OCI-LY7 (cell line): ENCODE data around the gene TSPOAP1. TPM values are rescaled to one million over a fixed set of nuclear protein-coding genes. Genes with fewer than 3 reads are reported as not detected.

Experiments used
- BruUV-seq: library from RNA; stranded (reverse); fragments of 400-500 nt; replicated peaks from 2 replicates; lab custom pipeline; 2021; lab: Mats Ljungman, UMichigan
- CTCF ChIA-PET: fragments of 300-600 bp; sonication (Branson Sonifier 250); formaldehyde crosslinking; loops from one replicate; lab custom pipeline; 2022; ENCODE audit warnings: antibody characterized with exemption; ENCODE audit not compliant: unreplicated experiment; lab: Charles Lee
- POLR2A ChIA-PET: fragments of 300-600 bp; sonication (Branson Sonifier 250); formaldehyde crosslinking; loops from one replicate; lab custom pipeline; 2022; ENCODE audit warnings: antibody characterized with exemption; lab: Charles Lee
- DNase-seq: peaks from one replicate; pipeline ENCODE4 v3.0.0-alpha.2; 2015; ENCODE audit warnings: low spot score
- H2AFZ ChIP-seq: fragments of 200-600 bp; sonication (generic), shearing (Covaris generic); 2 replicates; pipeline ENCODE4 v1.6.1; 2014; ENCODE audit warnings: mild to moderate bottlenecking, antibody characterized with exemption, low read length, moderate library complexity
- H3K27ac ChIP-seq: fragments of 200-600 bp; sonication (generic); 2 replicates; pipeline ENCODE4 v1.5.1; 2014; ENCODE audit warnings: mixed run types, low read depth, mild to moderate bottlenecking, moderate library complexity, low read length, inconsistent platforms; ENCODE audit not compliant: poor library complexity, severe bottlenecking
- H3K36me3 ChIP-seq: fragments of 200-600 bp; sonication (generic); 2 replicates; pipeline ENCODE4 v1.6.1; 2014; ENCODE audit warnings: mild to moderate bottlenecking, antibody characterized with exemption, low read length, moderate library complexity, mixed read lengths; ENCODE audit not compliant: insufficient read depth
- H3K4me1 ChIP-seq: fragments of 200-600 bp; sonication (generic); 2 replicates; pipeline ENCODE4 v1.5.1; 2014; ENCODE audit warnings: mild to moderate bottlenecking, low read length; ENCODE audit not compliant: insufficient read depth, poor library complexity, severe bottlenecking
- H3K4me2 ChIP-seq: fragments of 200-600 bp; sonication (generic); 2 replicates; pipeline ENCODE4 v1.6.1; 2014; ENCODE audit warnings: mild to moderate bottlenecking, low read length
- H3K4me3 ChIP-seq: fragments of 200-600 bp; sonication (generic); 2 replicates; pipeline ENCODE4 v1.5.1; 2014; ENCODE audit warnings: mild to moderate bottlenecking, low read depth, low read length; ENCODE audit not compliant: poor library complexity, severe bottlenecking
- H3K79me2 ChIP-seq: fragments of 200-600 bp; sonication (generic); 2 replicates; pipeline ENCODE4 v1.6.1; 2016; ENCODE audit warnings: low read depth, mild to moderate bottlenecking, low read length, moderate library complexity, mixed read lengths; ENCODE audit not compliant: insufficient read depth
- H3K9me2 ChIP-seq: fragments of 200-600 bp; sonication (generic); 2 replicates; pipeline ENCODE4 v1.6.1; 2016; ENCODE audit warnings: mild to moderate bottlenecking, low read length, mixed read lengths; ENCODE audit not compliant: insufficient read depth
- H3K9me3 ChIP-seq: fragments of 200-600 bp; sonication (generic); 2 replicates; pipeline ENCODE4 v1.6.1; 2014; ENCODE audit warnings: mild to moderate bottlenecking, mixed run types, low read length, mixed read lengths
- H4K20me1 ChIP-seq: fragments of 200-600 bp; sonication (generic); 2 replicates; pipeline ENCODE4 v1.6.1; 2014; ENCODE audit warnings: mild to moderate bottlenecking, antibody characterized with exemption, low read length, moderate library complexity, mixed read lengths; ENCODE audit not compliant: insufficient read depth
- EZH2phosphoT487 ChIP-seq: fragments of 200-600 bp; sonication (generic); IDR thresholded peaks from 2 replicates; pipeline ENCODE4 v1.6.1; 2018; ENCODE audit warnings: low read depth, borderline replicate concordance, mild to moderate bottlenecking, mixed run types, antibody characterized with exemption, low read length, moderate library complexity, mixed read lengths
- intact Hi-C: fragments of 100-400 bp; cut with micrococcal nuclease; formaldehyde crosslinking; loops from one replicate; pipeline ENCODE4 v1.10.0; 2022; ENCODE audit not compliant: unreplicated experiment
- total RNA-seq, 2 experiments: library from RNA; depleted of rRNA in 1 of 2; stranded (reverse); fragments of >200 nt in 1 of 2; shearing (Covaris generic) in 1 of 2; gene quantifications; 2 replicates each; pipeline ENCODE4 v1.2.3, GENCODE V29; 2014 to 2022
- TF ChIP-seq, protein P1 (sequence below): fragments of 200-600 bp; sonication (generic); conservative IDR thresholded peaks from 2 replicates; pipeline ENCODE4 v1.5.1; 2014; ENCODE audit warnings: mild to moderate bottlenecking, antibody characterized with exemption, low read length, moderate library complexity, mixed read lengths

Gene TSPOAP1
- total RNA-seq, 2 experiments from 2014 or later = 24.0 to 50.6 TPM

DNA sequence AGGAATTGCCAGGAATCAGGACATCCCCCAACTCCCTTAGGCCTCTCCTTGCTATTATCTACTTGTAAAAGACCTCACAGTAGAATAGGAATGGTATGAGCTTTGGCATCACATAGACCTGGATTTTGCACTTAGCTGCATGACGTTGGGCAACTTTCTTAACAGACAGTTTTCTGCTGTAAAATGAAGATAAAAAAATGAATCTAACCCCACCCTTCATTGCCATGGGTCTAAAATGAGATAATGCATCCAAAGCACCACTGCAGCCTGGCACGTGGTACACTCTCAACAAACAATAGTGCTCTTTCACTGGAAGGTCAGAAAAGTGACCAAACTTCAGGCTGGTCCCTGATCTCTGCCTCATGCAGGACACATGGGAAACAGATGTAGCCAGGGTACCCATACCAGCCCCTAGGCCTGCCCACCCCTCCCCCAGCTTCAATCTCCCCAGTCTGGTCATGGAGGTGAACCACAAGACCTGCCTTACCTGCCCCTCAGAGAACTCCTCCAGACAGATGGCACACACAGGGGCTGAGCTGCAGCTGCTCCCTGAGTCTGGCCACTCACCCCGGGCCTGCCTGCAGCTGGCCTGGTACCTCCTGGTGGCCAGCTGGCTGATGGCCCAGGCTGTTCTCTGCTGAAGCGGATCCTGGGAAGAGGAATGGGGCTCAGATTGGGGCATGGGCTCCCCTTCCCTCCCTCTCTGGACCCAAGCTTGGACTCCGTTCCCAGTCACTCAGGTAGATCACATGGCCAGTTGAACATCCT is 31.9 kb upstream of the TSPOAP1 start:
- TF ChIP-seq, protein P1, sequence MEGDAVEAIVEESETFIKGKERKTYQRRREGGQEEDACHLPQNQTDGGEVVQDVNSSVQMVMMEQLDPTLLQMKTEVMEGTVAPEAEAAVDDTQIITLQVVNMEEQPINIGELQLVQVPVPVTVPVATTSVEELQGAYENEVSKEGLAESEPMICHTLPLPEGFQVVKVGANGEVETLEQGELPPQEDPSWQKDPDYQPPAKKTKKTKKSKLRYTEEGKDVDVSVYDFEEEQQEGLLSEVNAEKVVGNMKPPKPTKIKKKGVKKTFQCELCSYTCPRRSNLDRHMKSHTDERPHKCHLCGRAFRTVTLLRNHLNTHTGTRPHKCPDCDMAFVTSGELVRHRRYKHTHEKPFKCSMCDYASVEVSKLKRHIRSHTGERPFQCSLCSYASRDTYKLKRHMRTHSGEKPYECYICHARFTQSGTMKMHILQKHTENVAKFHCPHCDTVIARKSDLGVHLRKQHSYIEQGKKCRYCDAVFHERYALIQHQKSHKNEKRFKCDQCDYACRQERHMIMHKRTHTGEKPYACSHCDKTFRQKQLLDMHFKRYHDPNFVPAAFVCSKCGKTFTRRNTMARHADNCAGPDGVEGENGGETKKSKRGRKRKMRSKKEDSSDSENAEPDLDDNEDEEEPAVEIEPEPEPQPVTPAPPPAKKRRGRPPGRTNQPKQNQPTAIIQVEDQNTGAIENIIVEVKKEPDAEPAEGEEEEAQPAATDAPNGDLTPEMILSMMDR = no peak
- no peak for TF ChIP-seq EZH2phosphoT487
- no peaks in the 10 kb centered on the region for H3K9me2 ChIP-seq
- no peaks in the 10 kb centered on the region for H3K79me2 ChIP-seq

DNA sequence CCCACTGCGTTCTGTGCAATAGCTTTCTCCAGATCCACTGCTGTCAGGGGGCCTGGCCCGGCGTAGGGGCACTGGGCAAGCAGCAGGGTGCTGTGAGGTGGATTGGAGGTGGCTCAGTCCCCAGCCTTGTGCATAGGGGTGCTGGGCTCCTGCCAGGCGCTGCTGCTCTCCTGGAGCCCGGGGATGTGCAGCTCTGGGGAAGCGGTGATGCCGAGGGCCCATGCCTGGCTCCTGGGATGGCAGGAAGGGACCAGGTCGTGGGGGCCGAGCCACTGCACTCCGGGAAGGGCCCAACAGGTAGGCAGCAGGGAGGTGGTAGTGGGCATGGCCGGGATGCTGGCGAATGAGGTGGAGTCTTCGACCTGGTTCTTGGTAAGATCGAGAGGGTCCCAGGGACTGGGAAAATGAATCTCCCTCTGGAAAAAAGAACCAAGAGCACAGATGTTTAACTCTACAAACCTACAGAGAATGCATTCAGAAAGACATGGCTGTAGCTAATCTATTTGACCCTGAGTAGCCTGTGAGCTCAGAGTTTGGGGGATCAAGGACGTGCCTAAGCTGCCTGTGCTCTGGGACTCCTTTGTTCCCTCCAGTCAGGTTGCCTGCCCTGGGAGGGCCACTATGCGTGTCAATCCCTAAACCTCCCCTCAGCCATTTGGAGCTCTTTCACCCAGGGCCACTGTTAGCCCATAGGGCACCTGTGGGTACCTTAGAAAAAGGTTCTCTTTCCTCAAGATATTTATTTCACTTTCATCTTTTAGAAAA is 30.0 kb upstream of the TSPOAP1 start:
- Histone ChIP-seq H3K27ac (no peak overlapping the region), H3K4me2 (no peak overlapping the region), H3K9me2 (no peaks in the 10 kb centered on the region), H3K4me1 (peaks cover 10% of the 10 kb centered on the region), H3K4me3 (no peak overlapping the region), H2AFZ (no peak overlapping the region), H3K36me3 (no peaks in the 10 kb centered on the region), H3K79me2 (no peaks in the 10 kb centered on the region), H3K9me3 (no peaks in the 10 kb centered on the region), H4K20me1 (no peaks in the 10 kb centered on the region)
- no peak for DNase-seq
- POLR2A ChIA-PET = no interaction called here
- CTCF ChIA-PET = no interaction called here
- BruUV-seq = no TSS peak
- intact Hi-C loops = no loop called here
- no peak for TF ChIP-seq EZH2phosphoT487
- TF ChIP-seq, protein P1 = no peak

More for the DNA sequence above, 31.9 kb upstream of the TSPOAP1 start:
- H3K4me3 ChIP-seq = no peak overlapping the region
- ChIA-PET CTCF (no interaction called here), POLR2A (no interaction called here)
- H3K9me3 ChIP-seq = no peaks in the 10 kb centered on the region
- no peaks in the 10 kb centered on the region for H4K20me1 ChIP-seq
- no peak for DNase-seq
- H3K4me2 ChIP-seq = no peak overlapping the region
- no peak overlapping the region for H2AFZ ChIP-seq
- no peak overlapping the region for H3K27ac ChIP-seq
- H3K4me1 ChIP-seq = peaks cover 3% of the 10 kb centered on the region
- no peaks in the 10 kb centered on the region for H3K36me3 ChIP-seq
- no TSS peak for BruUV-seq
- intact Hi-C loops = no loop called here
